GM21528 (cell line): ENCODE measurements around the gene CWC27.

Source experiments
- ATAC-seq: cut with Tn5 transposase; IDR thresholded peaks from one replicate; pipeline ENCODE4 v1.9.1; 2021; ENCODE audit warnings: mild to moderate bottlenecking, moderate library complexity; ENCODE audit not compliant: unreplicated experiment, low FRiP score

The CWC27 gene

GRCh38 chr5:64969578-64969977 is 200.8 kb downstream of the CWC27 start:
- ATAC-seq, result no peak

GRCh38 chr5:64971513-64971912 is 202.8 kb downstream of the CWC27 start:
- ATAC-seq, result no peak

GRCh38 chr5:64971990-64972389 is 203.3 kb downstream of the CWC27 start:
- ATAC-seq, result no peak

GRCh38 chr5:64972591-64972990 is 203.9 kb downstream of the CWC27 start:
- ATAC-seq, result no peak

- ATAC-seq, result no peak
Observed at GRCh38 chr5:64973215-64973614, 204.5 kb downstream of the CWC27 start.

- ATAC-seq, result no peak
Observed at GRCh38 chr5:64977779-64978178, 209.0 kb downstream of the CWC27 start.

- no peak for ATAC-seq
Observed at GRCh38 chr5:64978546-64978945, 209.8 kb downstream of the CWC27 start.

GRCh38 chr5:64979531-64979930 is 210.8 kb downstream of the CWC27 start:
- no peak for ATAC-seq

GRCh38 chr5:64980176-64980575 is 211.4 kb downstream of the CWC27 start:
- no peak for ATAC-seq

GRCh38 chr5:64987768-64988167 is 219.0 kb downstream of the CWC27 start:
- no peak for ATAC-seq

GRCh38 chr5:65009207-65009606 is 240.5 kb downstream of the CWC27 start:
- no peak for ATAC-seq

GRCh38 chr5:65010841-65011240 is 242.1 kb downstream of the CWC27 start:
- ATAC-seq, result no peak

- ATAC-seq, result no peak
Observed at GRCh38 chr5:65012301-65012892, 243.7 kb downstream of the CWC27 start.

- no peak for ATAC-seq
Observed at GRCh38 chr5:65013166-65013565, 244.4 kb downstream of the CWC27 start.

- no peak for ATAC-seq
Observed at GRCh38 chr5:65014769-65015168, 246.0 kb downstream of the CWC27 start.

GRCh38 chr5:65015767-65016166 is 247.0 kb downstream of the CWC27 start:
- no peak for ATAC-seq

- ATAC-seq, result no peak
Observed at GRCh38 chr5:65017636-65018035, 248.9 kb downstream of the CWC27 start.

- no peak for ATAC-seq
Observed at GRCh38 chr5:65018763-65019162, 250.0 kb downstream of the CWC27 start.

- ATAC-seq, result no peak
Observed at GRCh38 chr5:65020492-65020891, 251.8 kb downstream of the CWC27 start.

GRCh38 chr5:65021527-65022226 is 252.9 kb downstream of the CWC27 start:
- no peak for ATAC-seq

GRCh38 chr5:65022932-65023331 is 254.2 kb downstream of the CWC27 start:
- no peak for ATAC-seq

GRCh38 chr5:65024681-65025080 is 256.0 kb downstream of the CWC27 start:
- no peak for ATAC-seq
